NCI-H1417 (cell line): ENCODE results near the gene PIK3CD.

Experiments
- DNase-seq, 3 experiments: peaks; one replicate each; lab custom pipeline; 2025; lab: John Stamatoyannopoulos, UW

The PIK3CD gene

DNA sequence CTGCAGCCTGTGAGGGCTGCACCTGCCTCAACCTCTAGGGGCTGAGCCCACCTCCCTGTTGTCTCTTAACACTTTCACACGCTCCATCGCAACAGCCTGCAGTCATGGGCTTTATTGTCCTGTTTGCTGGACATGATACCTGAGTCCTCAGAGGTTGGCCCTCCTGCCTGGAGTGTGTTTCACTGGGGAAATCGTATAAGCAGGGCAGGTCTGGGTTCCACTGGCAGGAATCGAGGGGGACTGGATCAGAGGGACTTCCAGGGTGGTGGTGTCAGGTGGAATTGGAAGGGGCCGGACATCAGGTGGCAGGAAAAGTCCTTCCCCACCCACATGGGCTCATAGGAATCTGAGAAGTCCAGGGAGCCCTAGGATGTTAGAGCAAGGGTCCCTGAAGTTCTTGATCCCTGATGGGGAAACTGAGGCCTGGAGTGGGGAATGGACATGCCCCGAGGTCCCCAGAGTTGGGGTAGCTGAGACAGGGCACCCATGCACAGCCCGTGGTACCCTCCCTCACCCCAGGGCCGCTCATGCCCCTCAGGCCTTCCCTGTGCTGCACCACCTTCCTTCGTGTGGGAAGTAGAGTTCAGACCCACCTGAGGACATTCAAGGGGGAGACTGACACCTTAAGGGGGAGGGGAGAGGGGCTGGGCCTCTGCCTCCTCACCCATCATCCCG is 66.6 kb downstream of the PIK3CD start:
- no peak for DNase-seq

DNA sequence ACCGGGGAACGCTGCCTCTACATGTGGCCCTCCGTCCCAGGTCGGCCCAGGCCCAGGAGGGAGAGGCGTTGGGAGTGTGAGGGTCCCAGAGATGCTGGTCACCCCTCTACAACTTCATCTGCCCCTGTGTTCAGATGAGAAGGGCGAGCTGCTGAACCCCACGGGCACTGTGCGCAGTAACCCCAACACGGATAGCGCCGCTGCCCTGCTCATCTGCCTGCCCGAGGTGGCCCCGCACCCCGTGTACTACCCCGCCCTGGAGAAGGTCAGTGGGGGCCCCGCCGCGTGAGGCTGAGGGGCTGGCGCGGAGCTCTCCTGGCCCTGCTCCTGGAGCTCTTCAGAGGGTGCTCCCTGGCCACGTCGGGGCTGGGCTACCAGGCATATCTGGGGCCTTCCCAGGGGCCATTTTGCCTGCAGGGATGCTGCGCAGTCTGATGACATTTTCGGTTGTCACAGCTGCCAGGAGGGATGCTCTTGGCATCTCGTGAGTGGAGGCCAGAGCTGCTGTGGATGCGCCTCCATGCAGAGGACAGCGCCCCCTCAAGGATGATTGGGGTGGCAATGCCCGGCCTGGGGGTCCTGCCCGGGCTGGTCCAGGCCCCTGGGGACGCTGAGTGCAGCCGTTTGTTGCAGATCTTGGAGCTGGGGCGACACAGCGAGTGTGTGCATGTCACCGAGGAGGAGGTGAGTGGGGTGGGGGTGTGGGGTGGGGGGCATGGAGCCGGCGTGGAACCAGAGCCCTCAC is 68.6 kb downstream of the PIK3CD start:
- no peak for DNase-seq

DNA sequence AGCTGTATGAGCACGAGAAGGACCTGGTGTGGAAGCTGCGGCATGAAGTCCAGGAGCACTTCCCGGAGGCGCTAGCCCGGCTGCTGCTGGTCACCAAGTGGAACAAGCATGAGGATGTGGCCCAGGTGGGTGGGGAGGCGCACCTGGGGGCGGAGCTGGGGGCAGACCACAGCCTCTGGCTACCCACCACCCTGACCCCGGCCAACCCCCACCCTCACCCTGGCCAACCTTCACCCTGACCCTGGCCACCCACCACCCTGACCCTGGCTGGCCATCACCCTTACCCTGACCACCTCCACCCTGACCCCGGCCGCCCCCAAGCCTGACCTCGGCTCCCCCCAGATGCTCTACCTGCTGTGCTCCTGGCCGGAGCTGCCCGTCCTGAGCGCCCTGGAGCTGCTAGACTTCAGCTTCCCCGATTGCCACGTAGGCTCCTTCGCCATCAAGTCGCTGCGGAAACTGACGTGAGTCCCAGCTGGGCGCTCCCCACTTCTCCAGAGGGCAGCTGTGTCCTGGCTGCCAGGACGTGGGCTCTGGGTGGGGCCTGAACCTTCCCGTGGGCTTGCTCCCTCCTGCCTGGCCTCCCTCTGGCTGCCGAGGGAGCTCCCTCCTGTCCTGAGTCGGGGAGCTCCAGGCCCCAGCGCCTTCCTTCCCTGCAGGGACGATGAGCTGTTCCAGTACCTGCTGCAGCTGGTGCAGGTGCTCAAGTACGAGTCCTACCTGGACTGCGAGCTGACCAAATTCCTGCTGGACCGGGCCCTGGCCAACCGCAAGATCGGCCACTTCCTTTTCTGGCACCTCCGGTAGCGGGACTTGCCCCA is 69.5 kb downstream of the PIK3CD start:
- DNase-seq, result no peak

DNA sequence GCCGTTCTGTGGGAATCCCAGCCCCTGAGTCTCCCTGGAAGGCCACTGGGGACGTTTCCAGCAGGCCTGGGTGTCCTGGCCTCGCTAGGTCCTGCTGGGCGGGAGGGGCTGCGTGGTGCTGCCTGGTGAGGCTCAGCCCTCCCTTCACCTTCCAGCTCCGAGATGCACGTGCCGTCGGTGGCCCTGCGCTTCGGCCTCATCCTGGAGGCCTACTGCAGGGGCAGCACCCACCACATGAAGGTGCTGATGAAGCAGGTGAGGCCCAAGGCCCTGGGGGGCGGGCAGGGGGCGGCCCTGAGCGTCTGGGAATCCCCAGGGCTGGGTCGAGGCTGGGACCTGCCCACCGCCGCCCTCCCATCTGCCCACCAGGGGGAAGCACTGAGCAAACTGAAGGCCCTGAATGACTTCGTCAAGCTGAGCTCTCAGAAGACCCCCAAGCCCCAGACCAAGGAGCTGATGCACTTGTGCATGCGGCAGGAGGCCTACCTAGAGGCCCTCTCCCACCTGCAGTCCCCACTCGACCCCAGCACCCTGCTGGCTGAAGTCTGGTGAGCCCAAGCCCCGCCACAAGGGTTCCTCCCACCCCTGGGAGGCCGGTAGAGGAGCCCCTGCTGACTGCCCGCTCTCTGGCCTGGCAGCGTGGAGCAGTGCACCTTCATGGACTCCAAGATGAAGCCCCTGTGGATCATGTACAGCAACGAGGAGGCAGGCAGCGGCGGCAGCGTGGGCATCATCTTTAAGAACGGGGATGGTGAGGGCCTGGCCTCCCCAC is 70.3 kb downstream of the PIK3CD start:
- DNase-seq, result peak in 1 of 3 experiments; percentile 17

DNA sequence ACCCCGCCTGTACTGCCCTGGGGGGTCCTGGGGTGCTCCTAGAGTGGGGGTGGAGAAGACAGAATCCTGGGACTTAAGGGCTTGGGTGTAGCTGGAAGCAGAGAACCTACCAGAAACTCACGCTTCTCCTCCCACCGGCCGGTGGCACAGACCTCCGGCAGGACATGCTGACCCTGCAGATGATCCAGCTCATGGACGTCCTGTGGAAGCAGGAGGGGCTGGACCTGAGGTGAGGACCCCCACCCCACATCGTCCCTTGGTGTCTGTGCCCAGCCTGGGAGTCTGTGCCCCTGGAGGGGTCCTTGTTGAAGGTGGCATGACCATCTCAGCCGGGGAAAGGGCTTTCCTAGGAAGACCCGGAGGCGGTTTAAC is 70.8 kb downstream of the PIK3CD start:
- DNase-seq, result no peak

DNA sequence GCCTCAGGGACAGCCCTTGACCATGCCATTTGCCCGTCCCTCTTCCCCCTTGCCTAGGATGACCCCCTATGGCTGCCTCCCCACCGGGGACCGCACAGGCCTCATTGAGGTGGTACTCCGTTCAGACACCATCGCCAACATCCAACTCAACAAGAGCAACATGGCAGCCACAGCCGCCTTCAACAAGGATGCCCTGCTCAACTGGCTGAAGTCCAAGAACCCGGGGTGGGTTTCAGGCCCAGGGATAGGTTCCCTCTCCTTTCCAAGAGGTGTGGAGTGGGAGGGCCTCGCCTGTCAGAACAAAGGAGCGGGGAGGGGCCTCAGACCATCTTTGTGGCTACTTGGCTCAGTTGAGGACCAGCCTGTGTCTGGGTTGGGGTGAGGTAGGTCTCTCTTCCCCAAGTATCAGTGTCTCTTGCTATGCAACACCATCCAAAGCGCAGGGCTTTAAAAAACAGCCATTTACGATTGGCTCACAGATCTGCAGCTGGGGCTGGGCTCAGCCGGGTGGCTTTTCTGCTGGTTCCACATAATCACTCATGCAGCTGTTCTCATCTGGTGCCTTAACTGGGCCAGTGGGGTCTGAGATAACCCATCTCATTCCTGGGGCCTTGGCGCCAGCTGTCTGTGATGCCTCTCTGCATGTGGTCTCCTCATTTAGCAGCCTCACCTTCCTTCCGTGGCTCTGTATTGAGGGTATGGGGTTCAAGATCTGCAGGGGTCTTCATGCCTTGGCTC is 71.7 kb downstream of the PIK3CD start:
- no peak for DNase-seq

DNA sequence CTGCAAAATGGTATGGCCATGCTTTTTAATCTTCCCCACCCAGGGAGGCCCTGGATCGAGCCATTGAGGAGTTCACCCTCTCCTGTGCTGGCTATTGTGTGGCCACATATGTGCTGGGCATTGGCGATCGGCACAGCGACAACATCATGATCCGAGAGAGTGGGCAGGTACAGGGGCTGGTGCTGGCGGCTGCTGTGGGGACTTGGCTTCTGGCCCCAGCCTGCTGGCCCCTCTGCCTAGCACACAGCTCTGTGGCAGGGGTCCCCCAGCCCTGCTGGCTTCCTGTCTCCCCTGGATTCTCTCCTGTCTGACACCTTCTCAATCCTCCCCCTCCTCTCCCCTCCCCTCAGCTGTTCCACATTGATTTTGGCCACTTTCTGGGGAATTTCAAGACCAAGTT is 72.4 kb downstream of the PIK3CD start:
- no peak for DNase-seq

DNA sequence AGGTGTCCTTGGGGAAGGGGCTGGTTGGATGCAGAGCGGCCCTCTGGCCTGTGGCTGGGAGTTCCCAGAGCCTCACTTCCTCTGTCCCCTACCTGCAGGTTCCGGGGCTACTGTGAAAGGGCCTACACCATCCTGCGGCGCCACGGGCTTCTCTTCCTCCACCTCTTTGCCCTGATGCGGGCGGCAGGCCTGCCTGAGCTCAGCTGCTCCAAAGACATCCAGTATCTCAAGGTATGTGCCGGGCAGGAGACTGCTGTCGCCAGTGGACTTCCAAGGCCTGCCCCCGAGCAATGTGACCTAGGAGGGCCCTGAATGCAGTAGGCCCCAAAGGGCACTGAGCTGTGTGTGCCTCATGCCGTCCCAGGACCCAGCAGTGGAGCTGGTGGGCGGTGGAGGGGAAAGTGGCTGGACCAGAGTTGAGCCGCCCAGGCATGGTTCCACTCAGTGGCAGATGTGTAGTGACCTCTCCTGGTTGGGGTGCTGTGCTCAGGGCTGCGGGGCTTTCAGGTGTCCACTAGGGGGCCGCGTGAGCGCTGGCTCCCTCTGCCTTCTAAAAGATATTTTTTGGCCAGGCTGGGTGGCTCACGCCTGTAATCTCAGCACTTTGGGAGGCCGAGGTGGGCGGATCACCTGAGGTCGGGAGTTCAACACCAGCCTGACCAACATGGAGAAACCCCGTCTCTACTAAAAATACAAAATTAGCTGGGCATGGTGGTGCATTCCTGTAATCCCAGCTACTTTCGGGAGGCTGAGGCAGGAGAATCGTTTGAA is 73.4 kb downstream of the PIK3CD start:
- peak; percentile 7 to 59 (median 27) for DNase-seq

DNA sequence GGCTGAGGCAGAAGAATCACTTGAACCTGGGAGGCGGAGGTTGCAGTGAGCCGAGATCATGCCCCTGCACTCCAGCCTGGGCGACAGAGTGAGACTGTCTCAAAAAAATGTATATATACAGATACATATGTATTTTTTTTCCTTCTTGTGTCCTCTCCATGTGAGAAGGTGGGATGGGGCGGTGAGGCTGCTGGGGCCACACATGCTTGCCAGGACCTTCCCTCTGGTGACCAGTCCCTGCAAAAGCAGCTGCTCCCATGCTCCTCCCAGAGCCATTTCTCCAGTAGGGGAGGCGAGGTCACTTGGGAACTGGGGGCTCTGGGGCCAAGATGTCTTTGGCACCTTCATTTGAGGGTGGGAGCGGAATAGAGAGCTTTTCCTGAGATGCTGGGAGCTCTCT is 74.9 kb downstream of the PIK3CD start:
- DNase-seq, result no peak

DNA sequence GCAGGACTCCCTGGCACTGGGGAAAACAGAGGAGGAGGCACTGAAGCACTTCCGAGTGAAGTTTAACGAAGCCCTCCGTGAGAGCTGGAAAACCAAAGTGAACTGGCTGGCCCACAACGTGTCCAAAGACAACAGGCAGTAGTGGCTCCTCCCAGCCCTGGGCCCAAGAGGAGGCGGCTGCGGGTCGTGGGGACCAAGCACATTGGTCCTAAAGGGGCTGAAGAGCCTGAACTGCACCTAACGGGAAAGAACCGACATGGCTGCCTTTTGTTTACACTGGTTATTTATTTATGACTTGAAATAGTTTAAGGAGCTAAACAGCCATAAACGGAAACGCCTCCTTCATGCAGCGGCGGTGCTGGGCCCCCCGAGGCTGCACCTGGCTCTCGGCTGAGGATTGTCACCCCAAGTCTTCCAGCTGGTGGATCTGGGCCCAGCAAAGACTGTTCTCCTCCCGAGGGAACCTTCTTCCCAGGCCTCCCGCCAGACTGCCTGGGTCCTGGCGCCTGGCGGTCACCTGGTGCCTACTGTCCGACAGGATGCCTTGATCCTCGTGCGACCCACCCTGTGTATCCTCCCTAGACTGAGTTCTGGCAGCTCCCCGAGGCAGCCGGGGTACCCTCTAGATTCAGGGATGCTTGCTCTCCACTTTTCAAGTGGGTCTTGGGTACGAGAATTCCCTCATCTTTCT is 75.5 kb downstream of the PIK3CD start:
- no peak for DNase-seq

DNA sequence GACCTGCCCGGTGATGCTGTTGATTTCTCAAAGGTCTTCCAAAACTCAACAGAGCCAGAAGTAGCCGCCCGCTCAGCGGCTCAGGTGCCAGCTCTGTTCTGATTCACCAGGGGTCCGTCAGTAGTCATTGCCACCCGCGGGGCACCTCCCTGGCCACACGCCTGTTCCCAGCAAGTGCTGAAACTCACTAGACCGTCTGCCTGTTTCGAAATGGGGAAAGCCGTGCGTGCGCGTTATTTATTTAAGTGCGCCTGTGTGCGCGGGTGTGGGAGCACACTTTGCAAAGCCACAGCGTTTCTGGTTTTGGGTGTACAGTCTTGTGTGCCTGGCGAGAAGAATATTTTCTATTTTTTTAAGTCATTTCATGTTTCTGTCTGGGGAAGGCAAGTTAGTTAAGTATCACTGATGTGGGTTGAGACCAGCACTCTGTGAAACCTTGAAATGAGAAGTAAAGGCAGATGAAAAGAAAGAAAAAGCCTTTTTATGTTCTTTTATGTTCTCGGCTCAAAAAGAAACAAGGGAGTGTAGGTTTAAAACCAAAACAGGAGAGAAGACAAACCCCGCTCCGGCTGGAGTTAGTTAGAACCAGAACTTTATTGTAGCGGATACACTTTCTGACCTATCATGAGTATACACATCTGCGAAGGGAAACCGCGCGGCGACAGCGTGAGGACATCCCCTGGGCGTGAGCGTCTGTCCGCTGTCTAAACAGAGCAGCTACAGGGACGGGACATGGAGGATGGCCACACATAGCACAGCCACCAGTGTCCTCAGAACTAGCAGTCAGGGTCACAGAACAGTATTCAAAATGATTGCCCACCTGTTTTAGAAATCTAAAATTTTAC is 77.1 kb downstream of the PIK3CD start:
- DNase-seq, result no peak

DNA sequence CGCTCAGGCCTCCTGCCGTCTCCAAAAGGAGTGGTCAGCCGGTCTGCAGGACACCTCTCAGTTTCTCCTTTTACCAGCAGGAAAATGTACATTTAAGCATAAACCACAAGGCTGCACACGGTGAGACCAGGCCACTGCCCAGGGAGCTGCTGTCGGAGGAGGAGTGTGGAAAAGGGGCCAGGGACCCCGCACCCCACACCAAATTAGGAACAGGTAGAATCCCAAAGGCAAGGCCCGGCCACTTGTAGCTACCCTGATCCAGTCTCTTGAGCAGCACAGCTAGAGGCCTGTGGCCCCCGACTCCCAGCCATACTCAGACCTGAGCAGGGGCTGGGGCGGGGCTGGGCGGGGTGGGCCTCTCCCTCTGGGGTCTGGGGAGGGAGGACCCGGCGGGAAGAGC is 78.0 kb downstream of the PIK3CD start:
- no peak for DNase-seq

DNA sequence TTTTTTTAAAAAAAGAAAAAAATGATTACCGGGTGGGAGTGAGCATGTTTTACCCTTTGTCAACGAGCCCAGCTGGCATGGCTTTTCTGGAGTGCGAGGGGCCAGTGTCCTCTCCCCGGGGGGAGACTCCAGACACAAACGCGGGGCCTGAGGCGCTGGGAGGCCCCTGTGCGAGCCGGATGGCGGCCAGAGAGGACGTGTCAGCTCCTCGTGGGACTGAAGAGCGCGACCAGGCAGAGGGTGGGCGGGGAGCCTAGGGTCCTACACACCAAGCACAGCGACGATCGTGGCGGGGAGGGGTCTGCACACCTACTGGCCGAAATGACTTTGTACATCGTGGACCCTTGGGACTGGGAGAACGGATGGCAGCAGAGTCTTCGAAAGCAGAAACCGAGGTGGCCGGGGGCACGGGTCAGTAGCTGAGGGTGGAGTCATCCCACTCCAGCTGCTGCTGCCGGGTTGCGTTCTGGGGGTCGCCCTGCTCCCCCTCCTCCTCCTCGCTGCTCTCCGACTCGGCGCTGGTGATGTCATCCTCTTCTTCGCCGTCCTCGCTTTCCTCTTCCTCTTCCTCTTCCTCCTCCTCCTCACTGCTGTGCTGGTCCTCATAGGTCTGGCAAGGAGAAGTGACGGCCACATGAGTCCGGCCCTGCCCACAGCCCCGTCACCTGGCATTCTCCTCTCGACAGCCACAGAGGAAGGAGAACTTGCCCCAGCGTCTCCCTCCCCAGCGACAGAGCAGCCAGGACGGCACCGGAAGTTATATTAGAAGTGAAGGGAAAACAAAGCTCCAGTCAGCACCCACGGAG is 78.8 kb downstream of the PIK3CD start:
- no peak for DNase-seq

DNA sequence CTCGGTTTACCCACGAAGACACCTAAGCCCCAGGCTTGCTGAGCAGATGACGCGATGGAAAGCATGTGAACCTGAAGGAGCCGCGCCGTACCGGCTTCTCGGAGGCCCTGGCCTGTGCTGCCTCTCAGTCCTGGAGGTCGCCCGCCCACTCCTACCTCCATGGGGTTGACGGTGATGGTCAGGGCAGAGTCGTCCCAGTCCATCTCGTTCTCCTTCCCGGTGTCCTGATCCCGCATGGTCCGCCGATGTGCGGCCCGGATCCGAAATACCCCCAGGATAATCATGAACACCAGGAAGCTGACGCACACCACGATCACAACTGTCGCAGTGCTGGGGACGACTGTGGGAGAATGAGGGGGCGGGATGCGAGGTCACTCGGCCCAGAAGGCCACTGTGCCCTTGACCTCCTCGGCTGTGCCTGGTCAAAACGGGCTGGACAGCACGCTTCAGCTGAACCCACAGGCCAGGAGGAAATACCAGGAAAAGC is 79.6 kb downstream of the PIK3CD start:
- DNase-seq, result no peak

DNA sequence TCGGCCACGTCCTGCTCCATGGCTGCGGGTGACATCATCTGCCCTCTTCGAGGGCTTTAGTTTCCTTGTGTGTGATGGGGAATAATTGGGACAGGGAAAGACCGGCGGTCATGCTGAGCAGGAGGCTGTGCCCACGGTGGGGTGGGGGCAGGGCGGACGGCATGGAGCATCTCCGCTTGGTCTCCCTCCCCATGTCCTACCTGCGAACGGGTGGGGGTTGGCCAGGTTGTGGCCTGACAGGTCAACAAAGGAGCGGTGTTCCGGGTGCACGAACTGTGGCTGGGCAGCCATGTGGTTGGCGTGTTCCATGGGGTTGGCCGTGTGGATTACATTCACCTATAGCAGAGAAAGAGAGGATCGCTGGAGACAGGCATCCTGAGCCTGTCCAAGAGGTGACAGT is 80.0 kb downstream of the PIK3CD start:
- DNase-seq, result no peak

DNA sequence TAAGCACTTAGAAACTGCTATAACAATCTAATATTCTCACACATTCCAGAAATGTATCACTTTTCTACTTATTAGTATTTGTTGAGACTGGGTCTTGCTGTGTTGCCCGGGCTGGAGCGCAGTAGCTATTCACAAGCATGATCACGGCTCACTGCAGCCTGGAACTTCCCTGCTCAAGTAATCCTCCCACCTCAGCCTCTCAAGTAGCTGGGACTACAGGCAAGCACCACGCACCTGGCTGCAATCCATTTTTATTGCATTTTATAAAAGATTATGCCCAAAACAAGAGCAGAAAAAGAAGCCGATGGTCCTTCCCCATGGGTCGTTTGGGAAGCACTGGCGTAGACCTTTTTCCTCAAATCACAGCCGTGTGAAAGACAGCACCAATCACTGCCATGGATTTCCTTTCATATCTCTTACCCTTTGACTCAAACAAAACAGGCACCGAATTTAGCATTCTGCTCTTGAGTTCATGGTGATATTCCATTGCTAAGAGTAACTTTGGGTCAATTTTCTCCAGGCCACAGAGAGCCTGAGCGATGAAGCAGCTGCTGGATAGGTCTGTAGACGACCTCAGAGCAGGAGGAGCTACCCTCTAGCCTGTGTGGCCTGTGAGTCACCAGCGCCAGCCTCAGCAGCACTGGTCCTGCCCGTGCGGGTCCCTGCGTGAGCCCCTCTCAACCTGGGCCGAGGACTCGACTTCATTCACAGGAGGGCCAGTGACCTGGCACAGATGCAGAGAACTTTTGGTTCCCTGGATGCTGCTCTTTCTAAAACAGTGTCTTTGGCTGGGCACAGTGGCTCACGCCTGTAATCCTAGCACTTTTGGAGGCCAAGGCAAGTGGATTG is 80.8 kb downstream of the PIK3CD start:
- no peak for DNase-seq

DNA sequence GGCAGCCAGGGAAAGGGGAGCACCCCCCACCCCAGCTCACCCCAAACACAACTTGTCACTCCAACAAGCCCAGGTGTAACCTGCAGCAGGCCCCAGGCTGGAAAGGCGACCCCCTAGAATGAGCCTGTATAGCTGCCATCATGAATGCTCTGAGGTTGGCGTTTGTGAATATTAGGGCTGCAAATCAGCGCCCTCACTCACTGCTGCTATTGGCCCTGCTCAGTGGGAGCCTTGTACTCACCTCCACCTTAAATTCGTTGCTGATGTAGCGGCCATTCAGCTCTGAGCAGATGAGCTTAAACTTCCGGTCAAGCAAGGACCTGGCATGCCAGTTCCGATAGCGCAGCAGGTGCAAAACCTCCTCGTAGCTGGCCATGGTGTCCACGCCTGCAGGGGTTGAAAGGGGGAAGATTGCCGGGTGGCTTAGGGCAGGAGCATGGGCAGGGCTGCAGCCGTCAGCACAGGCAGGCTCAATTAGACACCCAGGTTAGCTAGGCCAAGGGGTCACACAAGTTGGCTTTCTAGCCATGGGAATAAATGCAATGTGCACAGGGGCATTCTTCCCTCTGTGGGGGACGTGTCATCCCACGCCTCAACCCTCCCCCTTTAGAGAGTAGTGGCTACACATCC is 81.7 kb downstream of the PIK3CD start:
- DNase-seq, result no peak
